Smooth muscle cell (in vitro differentiated cells): ENCODE results near the gene GPRC5C. TPM values are rescaled to one million over a fixed set of nuclear protein-coding genes. Genes with fewer than 3 reads are reported as not detected.

Experiments used
- DNase-seq: peaks from one replicate; lab custom pipeline; 2025; ENCODE audit not compliant: unreplicated experiment; lab: John Stamatoyannopoulos, UW
- H2AFZ ChIP-seq: fragments of 200-600 bp; sonication (generic); 2 replicates; pipeline ENCODE4 v1.6.0; 2016; ENCODE audit warnings: antibody characterized with exemption, low read depth, mild to moderate bottlenecking
- H3F3A ChIP-seq: fragments of 200-600 bp; sonication (generic); 2 replicates; pipeline ENCODE4 v1.6.0; 2017; ENCODE audit warnings: antibody characterized with exemption, low read depth
- H3K27ac ChIP-seq: fragments of 200-600 bp; sonication (generic); 2 replicates; pipeline ENCODE4 v1.5.1; 2016; ENCODE audit warnings: low read depth, mild to moderate bottlenecking
- H3K27me3 ChIP-seq: fragments of 200-600 bp; sonication (generic); 2 replicates; pipeline ENCODE4 v1.6.1; 2016; ENCODE audit warnings: low read depth, mild to moderate bottlenecking
- H3K36me3 ChIP-seq: fragments of 200-600 bp; sonication (generic); 2 replicates; pipeline ENCODE4 v1.5.1; 2016; ENCODE audit warnings: low read depth
- H3K4me1 ChIP-seq: fragments of 200-600 bp; sonication (generic); 2 replicates; pipeline ENCODE4 v1.5.1; 2016; ENCODE audit warnings: low read depth
- H3K4me2 ChIP-seq: fragments of 200-600 bp; sonication (generic); 2 replicates; pipeline ENCODE4 v1.6.0; 2016; ENCODE audit warnings: mild to moderate bottlenecking
- H3K4me3 ChIP-seq: fragments of 200-600 bp; sonication (generic); 2 replicates; pipeline ENCODE4 v1.5.1; 2016; ENCODE audit warnings: mild to moderate bottlenecking
- H3K79me2 ChIP-seq: fragments of 200-600 bp; sonication (generic); 2 replicates; pipeline ENCODE4 v1.6.0; 2016; ENCODE audit warnings: low read depth, mild to moderate bottlenecking
- H3K9ac ChIP-seq: fragments of 200-600 bp; sonication (generic); 2 replicates; pipeline ENCODE4 v1.6.0; 2016; ENCODE audit warnings: low read depth
- H3K9me3 ChIP-seq: fragments of 200-600 bp; sonication (generic); replicated peaks from 2 replicates; pipeline ENCODE4 v1.5.1; 2016; ENCODE audit warnings: low read depth
- H4K20me1 ChIP-seq: fragments of 200-600 bp; sonication (generic); 2 replicates; pipeline ENCODE4 v1.6.0; 2016; ENCODE audit warnings: low read depth
- WGBS: methylation state at CpG from one replicate; pipeline ENCODE4 v1.1.7; 2016; ENCODE audit warnings: low lambda C conversion rate; 5-methylcytosine and 5-hydroxymethylcytosine counted together
- polyA plus RNA-seq: library from polyadenylated mRNA; unstranded; fragments of >200 nt; fragmentation: Nextera tagmentation; extraction: Ambion mirVana; gene quantifications from 2 replicates; pipeline ENCODE4 v1.2.1, GENCODE V29; 2016
- small RNA-seq: library from RNA; depleted of rRNA; stranded (forward); fragments of <200 nt; gene quantifications from one replicate; pipeline ENCODE3, GENCODE V24; 2014
- total RNA-seq: library from RNA; depleted of rRNA; stranded (reverse); fragments of >200 nt; gene quantifications from 2 replicates; pipeline ENCODE4 v1.2.3, GENCODE V29; 2014
- TF ChIP-seq, protein P1 (sequence below): fragments of 200-600 bp; sonication (generic); IDR thresholded peaks from 2 replicates; pipeline ENCODE4 v1.5.1; 2017; ENCODE audit warnings: borderline replicate concordance, mild to moderate bottlenecking, antibody characterized with exemption; ENCODE audit not compliant: insufficient read depth, poor library complexity, severe bottlenecking

GPRC5C gene
- total and polyA plus RNA-seq, 2 experiments from 2014 or later: 64.5 to 96.9 TPM

- TF ChIP-seq, protein P1, sequence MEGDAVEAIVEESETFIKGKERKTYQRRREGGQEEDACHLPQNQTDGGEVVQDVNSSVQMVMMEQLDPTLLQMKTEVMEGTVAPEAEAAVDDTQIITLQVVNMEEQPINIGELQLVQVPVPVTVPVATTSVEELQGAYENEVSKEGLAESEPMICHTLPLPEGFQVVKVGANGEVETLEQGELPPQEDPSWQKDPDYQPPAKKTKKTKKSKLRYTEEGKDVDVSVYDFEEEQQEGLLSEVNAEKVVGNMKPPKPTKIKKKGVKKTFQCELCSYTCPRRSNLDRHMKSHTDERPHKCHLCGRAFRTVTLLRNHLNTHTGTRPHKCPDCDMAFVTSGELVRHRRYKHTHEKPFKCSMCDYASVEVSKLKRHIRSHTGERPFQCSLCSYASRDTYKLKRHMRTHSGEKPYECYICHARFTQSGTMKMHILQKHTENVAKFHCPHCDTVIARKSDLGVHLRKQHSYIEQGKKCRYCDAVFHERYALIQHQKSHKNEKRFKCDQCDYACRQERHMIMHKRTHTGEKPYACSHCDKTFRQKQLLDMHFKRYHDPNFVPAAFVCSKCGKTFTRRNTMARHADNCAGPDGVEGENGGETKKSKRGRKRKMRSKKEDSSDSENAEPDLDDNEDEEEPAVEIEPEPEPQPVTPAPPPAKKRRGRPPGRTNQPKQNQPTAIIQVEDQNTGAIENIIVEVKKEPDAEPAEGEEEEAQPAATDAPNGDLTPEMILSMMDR: no peak
- no peak for DNase-seq
- no peaks in the 10 kb centered on the region for H3K27me3 ChIP-seq
- no peaks in the 10 kb centered on the region for H3K79me2 ChIP-seq
- no peak overlapping the region for H3K4me3 ChIP-seq
- 89% methylated on average over 7 of the region's 7 CpGs for WGBS
- no peak overlapping the region for H3K9ac ChIP-seq
- no peak overlapping the region for H3K4me2 ChIP-seq
- H3K36me3 ChIP-seq: no peaks in the 10 kb centered on the region
- no peaks in the 10 kb centered on the region for H3K4me1 ChIP-seq
- H3F3A ChIP-seq: no peaks in the 10 kb centered on the region
- H3K27ac ChIP-seq: no peak overlapping the region
- H2AFZ ChIP-seq: no peak overlapping the region
- no peaks in the 10 kb centered on the region for H3K9me3 ChIP-seq
- H4K20me1 ChIP-seq: no peaks in the 10 kb centered on the region
Observed at GRCh38 chr17:74491626-74492025, 59.7 kb downstream of the GPRC5C start.

DNA sequence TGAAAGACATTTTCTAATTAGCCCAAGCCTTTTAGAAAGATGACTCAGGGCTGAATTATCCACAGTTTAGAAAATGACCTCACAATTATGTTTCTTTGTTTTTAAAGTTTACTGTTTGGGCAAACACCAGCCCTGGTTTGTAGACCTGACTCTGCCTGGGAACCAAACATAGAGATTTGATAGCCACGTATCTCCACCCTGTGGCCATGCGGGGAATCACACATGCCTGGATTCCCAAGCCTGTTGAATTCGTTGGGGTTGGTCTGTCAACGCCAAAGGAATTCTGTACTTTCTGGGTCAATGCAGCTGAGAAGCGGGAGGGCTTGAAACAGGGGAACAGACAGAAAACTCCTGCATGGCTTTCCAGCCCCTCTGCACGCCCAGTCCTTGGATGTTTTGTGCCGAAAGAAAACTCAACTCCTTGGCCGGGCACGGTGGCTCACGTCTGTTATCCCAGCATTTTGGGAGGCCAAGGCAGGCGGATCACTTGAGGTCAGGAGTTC is 61.5 kb downstream of the GPRC5C start:
- Histone ChIP-seq H3K4me1 (no peaks in the 10 kb centered on the region), H3K4me2 (no peak overlapping the region), H3F3A (no peaks in the 10 kb centered on the region), H2AFZ (no peak overlapping the region), H3K27ac (no peak overlapping the region), H3K9ac (no peak overlapping the region), H3K79me2 (no peaks in the 10 kb centered on the region), H3K36me3 (no peaks in the 10 kb centered on the region), H3K4me3 (no peak overlapping the region), H3K27me3 (no peaks in the 10 kb centered on the region), H4K20me1 (no peaks in the 10 kb centered on the region), H3K9me3 (no peaks in the 10 kb centered on the region)
- DNase-seq: peak; percentile 16
- TF ChIP-seq, protein P1: peak; percentile 89
- 37% methylated on average over 11 of the region's 11 CpGs for WGBS

Small RNA genes within 50 kb of the gene (small RNA-seq; reads per million reads assigned to genes)
- not detected for gene RNA5SP448

Other genes with a start within 250 kb of the GPRC5C start
- 377 and 449 TPM in 2 replicates for gene RPL38, start 228.4 kb upstream of the GPRC5C start, total RNA-seq
- gene RPL38, start 228.4 kb upstream of the GPRC5C start, polyA plus RNA-seq: 889 and 1,006 TPM in 2 replicates
- gene TTYH2, start 218.5 kb upstream of the GPRC5C start, total RNA-seq: 0.94 and 1.6 TPM in 2 replicates
- 1.3 and 1.9 TPM in 2 replicates for gene TTYH2, start 218.5 kb upstream of the GPRC5C start, polyA plus RNA-seq
- not detected in 2 replicates for gene DNAI2, start 157.9 kb upstream of the GPRC5C start, total RNA-seq
- gene DNAI2, start 157.9 kb upstream of the GPRC5C start, polyA plus RNA-seq: not detected in 2 replicates
- gene KIF19, start 105.9 kb upstream of the GPRC5C start, total RNA-seq: not detected in 2 replicates
- not detected in 2 replicates for gene KIF19, start 105.9 kb upstream of the GPRC5C start, polyA plus RNA-seq
- not detected in 2 replicates for gene BTBD17, start 70.2 kb upstream of the GPRC5C start, total RNA-seq
- gene BTBD17, start 70.2 kb upstream of the GPRC5C start, polyA plus RNA-seq: not detected in 2 replicates
- gene GPR142, start 64.6 kb upstream of the GPRC5C start, total RNA-seq: not detected in 2 replicates
- gene GPR142, start 64.6 kb upstream of the GPRC5C start, polyA plus RNA-seq: not detected in 2 replicates
- gene CD300A, start 34.5 kb downstream of the GPRC5C start, total RNA-seq: not detected in 2 replicates
- 0.76 TPM in 1 of 2 replicates, not detected in the other for gene CD300A, start 34.5 kb downstream of the GPRC5C start, polyA plus RNA-seq
- not detected in 2 replicates for gene CD300LB, start 99.4 kb downstream of the GPRC5C start, total RNA-seq
- gene CD300LB, start 99.4 kb downstream of the GPRC5C start, polyA plus RNA-seq: not detected in 2 replicates
- not detected in 2 replicates for gene CD300C, start 114.0 kb downstream of the GPRC5C start, total RNA-seq
- gene CD300C, start 114.0 kb downstream of the GPRC5C start, polyA plus RNA-seq: 0.46 TPM in 1 of 2 replicates, not detected in the other
- gene CD300H, start 135.4 kb downstream of the GPRC5C start, total RNA-seq: not detected in 2 replicates
- gene CD300H, start 135.4 kb downstream of the GPRC5C start, polyA plus RNA-seq: 0.65 TPM in 1 of 2 replicates, not detected in the other
- not detected in 2 replicates for gene CD300LD, start 160.2 kb downstream of the GPRC5C start, total RNA-seq
- not detected in 2 replicates for gene CD300LD, start 160.2 kb downstream of the GPRC5C start, polyA plus RNA-seq
- 0.09 TPM in 1 of 2 replicates, not detected in the other for gene CD300E, start 191.7 kb downstream of the GPRC5C start, total RNA-seq
- gene CD300E, start 191.7 kb downstream of the GPRC5C start, polyA plus RNA-seq: not detected in 2 replicates